ENCODE data around the gene SPEM2.

Gene SPEM2

DNA sequence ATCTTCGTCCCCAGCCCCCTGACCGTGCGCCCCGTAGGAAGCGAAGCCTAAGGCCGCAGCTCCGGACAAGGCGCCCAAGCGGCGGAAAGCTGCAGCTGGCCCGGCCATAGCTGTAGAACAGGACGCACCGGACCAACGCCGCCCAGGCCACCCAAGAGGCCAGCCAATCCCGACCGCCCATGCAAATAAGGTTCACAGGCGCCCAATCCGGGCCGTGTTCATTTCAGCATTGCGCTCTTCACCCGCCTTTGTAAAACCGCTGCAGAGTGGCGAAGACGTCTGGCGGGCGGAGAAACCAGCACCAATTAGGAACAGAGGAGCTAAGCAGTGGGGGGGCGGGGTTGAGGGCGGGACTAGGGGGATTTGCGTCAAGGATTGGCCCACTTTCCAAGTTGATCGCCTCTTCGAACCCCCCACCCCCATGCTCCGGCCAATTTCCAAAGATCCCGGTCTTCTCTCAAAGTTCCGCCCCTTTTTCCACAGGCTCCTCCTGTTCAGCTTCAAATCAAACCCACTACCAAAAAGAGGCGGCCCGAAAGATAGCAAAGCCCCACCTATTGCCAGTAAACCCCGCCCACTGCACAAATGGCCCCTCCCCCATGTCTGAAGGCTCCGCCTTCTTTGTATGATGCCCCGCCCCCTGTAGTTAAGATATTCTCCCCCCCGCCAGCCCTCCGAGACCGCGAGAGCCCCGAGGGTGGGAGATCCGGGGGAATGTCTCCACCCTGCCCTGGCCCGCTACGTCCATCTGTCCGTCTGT is 21.3 kb upstream of the SPEM2 start, which contains the start of gene TMEM256:
Gene TMEM256, minus strand, starts transcription at position 121 of the 760 bp plus-strand sequence. Its CDS starts 13 bp downstream, at position 108.
- DNase-seq, result peak; percentile 96 to 97

DNA sequence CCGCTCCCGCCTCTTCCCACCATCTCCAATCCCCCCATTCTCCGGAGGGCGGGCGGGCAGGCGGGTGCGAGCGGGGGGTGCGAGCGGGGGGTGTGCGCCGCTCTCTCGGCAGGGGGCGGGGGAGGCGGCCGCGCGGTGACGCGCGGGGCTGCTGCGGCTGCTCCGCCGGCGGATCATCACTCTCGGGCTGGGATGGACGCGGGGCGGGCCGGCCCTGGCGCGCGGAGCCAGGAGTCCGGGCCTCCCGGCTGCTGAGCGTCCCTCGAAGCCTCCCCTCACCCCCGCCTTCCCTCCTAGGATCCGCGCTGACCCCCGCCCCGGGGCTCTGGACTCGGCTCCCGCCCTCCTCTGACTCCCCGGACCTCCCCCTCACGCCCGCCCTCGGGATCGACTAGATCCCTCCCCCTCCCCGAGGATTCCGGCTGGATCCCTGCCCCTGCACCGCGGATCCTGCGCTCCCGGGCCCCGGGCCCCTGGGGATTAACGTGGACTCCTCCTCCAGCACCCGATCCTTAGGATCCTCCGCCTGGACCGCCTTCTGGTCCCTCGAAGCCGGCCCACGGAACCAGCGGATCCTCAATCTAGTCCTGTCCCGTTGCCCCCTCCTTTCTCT is 20.6 kb upstream of the SPEM2 start:
- DNase-seq, result peak; percentile 56 to 63

DNA sequence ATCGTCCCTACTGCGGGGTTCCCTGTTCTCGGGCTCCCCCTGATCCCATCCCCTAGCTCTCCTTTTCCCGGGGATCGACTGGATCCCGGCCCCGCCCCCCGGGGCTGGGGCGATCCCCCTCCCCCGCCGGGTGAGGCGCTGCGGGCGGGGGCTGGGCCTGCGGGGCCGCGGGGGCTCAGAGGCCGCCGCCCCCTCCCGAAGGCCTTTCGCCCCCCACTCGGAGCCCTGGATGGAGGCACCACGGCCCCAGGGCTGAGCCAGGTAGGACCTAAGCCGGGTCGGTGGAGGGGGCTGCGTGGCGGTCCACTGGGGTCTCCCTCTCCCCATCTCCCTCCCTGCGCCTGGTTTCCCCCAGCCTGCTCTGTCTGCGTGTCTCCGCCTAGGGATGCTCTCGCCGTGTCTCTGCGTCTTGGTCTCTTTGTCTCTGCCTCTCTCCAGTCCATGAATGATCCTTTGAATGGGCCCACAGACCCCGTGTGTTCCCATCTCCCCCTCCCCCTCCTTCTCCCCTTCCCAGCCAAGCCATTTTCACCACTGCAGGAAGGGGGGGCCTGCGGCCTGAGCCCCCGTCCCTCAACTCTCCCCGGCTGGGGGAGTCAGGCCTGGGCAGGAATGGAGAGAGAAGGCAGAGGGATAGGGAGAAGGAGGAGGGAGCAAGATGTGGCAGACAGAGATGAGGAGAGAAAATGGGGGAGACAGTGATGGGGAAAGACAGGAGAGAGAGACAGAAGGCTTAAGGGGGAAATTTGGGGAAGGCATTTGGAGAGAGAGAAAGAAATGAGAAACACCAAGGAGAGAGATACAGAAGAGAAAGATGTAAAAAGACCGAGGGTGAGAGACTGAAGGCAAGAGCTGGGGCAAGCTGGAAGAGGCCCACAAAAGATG is 19.8 kb upstream of the SPEM2 start:
- DNase-seq, result no peak

DNA sequence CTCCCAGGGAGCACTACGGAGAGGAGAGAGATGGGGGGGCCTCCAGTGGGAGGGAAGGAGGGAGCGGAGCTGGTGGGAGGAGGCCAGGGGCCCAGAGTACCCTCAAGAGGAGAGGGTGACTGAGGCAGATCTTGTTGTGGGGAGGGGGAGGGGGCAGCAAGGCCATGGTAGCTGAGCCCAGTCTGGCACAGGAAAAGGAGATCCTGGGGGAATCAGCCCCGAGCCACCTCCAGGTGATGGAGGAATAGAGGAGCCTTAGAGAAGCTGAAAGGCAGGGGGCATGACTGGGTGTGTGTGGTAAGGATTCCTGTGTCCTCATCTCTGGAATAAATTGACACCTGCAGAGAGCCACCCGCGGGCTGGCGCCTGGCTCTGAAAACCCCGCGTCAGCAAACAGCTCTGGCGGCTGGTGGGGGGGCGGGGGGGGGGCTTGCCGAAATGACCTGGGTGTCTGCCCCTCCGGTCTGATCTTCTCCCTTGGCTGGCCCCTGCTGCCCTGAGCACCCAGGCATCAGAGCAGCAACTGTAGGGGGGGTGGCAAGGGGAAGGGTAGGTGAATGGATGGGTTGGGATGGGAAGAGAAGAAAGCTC is 19.1 kb upstream of the SPEM2 start:
- no peak for DNase-seq

DNA sequence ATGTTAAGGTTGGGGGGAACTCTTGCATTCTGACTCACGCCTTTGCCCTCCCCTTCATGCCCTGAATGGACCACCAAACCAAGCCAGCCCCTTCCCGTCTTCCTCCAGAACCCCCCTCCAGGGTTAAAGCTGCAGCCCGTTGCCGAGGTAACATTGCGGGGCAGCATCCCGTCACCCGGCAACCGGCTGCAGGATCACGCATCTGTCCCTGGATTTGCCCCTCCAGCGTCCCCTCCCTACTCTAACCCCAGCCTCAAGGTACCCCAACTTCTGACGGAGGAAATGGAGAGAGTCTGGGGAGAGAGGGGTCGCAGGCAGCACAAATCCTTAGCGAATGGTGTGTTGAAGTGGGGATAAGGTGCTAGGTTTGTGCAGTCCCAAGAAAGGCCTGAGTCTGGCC is 18.3 kb upstream of the SPEM2 start:
- no peak for DNase-seq

DNA sequence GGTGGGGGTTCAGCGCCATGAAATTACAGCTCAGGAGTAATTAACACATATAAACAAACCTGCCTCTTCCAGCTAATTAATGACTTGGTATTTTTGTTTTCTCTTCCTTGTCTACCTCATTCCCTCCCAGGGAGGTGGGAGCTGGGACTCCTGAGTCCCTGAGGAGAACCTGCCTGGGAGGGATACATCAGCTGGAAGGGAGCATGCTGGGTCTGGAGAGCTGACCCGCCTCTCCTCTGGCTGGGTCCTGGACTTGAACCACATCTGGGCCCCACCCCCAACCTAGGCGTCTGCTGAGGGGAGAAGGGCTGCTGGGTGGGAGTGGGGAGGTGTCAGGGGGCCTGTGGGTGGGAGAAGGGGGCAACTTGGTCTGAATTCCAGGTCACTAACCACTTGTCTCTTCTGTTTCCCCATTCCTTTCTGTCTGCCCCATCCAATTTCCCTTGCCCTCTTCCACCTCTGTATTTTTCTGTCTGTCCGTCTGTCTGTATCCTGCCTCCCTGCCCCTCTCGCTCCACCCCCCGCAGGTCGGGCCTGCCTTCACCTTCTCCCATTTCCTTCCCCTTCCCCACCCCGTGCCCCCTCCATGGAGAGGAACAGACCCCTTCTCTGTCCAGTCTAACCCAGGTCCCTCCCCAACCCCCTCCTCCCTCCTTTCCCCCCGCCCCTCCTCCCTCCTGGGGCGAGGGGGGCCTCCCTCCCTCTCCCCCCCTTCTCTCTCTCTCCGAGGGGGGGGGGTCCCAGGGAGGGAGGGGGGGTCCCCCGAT is 17.7 kb upstream of the SPEM2 start, which contains the start of gene NLGN2:
Gene NLGN2, plus strand, starts transcription at position 361 of the 767 bp plus-strand sequence. CDS start 411 bp downstream, outside the sequence.
- DNase-seq, result no peak

DNA sequence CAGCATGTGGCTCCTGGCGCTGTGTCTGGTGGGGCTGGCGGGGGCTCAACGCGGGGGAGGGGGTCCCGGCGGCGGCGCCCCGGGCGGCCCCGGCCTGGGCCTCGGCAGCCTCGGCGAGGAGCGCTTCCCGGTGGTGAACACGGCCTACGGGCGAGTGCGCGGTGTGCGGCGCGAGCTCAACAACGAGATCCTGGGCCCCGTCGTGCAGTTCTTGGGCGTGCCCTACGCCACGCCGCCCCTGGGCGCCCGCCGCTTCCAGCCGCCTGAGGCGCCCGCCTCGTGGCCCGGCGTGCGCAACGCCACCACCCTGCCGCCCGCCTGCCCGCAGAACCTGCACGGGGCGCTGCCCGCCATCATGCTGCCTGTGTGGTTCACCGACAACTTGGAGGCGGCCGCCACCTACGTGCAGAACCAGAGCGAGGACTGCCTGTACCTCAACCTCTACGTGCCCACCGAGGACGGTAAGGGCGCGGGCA is 17.1 kb upstream of the SPEM2 start:
- no peak for DNase-seq

DNA sequence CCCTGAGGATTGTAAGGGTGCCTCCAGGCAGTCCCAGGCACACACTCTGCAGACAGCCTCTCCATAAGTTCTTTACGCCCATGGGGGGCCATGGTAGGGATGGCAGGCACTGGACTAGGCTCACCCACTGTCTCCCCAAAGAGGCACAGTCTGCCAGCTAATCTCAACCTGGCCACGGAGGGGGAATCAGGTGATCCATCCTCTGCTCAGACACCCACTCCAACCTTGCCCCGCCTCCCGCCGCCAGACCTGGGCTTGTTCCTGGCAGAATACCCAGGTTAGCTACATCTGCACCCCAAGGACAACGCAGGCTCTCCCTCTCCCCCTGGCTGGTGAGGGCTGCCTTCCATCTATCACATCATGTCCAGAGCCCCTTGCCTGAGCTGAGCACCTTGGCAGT is 16.6 kb upstream of the SPEM2 start:
- DNase-seq, result no peak

DNA sequence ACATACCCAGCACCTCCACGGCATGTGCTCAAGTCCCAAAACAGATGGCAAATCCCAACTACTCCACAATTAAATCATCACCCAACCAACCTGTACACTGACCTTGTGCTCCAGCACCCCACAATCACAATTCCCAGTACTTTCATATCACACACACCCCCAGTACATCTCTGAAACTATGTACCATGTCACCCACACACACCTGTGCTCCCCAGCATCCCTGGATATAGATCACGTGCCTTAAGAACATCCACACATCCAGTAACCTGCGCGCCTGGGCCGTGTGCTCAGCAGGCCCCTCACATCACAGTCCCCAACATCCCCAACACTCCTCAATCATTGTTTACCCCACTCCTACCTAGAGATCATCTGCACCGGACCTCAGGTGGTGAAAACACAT is 15.7 kb upstream of the SPEM2 start:
- DNase-seq, result no peak

DNA sequence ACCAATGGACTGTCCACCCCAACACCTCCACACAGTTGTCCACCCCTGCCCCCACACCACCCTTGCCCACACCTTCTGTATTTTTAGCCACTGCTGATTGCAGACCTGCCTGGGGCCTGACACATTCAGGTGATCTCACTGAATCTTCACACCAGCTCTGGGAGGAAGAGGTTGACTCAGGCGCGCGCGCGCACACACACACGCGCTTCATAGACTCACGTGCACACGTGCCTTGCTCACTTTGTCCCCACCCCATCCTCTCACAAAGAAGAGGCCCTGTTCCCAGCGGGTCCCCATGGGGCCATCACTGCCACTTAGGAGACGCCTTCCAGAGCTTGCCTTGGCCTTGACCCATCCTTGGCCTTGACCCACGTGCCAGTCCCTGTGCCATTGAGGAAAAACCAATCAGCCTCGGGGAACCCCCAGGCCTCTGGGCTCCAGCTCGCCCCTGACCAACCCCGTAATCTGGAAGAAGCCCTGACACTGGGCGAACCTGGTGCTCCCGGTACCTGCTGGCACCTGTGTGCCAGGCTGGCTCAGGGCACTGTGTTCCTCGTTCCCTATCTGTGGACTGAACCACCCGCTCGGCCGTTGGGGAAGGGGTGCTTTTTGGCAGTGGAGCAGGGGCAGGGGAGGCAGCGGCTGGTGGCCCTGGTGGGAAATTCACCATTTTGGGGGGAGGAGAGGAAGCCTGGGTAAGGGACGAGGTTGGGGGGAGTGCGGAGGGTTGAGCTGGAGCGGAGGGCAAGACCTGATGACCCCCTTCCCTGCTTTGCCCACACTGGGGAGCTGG is 14.6 kb upstream of the SPEM2 start:
- no peak for DNase-seq

DNA sequence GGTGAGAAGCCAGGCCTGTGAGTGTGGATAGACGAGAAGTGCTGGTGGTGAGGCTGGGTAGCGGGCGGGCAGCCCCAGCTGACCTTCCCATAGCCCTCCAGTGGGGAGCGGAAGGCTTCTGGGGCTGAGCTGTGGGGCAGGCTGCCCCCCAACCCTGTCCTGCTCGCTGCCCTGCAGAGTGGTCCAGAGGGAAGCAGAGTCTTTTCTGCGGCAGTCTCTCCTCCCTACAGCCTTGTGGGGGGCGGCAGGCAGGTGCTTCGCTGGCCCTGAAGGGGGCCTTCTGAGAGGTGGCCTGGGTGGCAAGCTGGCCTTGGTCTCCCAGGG is 14.0 kb upstream of the SPEM2 start:
- no peak for DNase-seq

DNA sequence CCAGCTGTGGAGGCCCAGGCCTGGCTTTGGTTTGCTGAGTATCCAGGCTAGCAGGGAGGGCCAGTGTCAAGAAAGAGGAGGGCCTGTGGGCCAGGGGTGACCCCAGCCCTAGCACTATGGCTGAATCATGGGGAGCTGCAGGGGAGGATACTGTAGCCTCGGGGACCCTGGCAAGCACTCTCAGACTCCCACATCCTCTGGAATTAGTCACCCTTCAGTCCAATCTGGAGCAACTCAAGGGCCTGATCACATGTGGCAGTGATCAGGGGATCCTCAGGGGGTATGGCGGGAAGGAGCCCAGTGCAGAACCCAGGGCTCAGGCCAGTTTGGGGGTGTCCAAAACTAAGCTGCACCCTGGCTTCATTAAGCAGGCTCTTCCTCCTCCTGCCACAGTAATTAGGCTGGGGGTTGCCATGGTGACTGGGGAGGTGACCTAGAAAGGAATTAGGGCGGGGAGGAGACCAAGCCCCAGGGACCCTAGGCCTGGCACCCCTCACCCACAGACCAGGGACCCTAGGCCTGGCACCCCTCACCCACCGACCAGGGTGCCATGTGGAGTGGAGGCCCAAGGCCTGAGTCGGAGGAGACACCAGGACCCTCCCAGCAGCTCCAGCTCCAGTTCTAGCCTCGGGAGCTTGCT is 11.9 kb upstream of the SPEM2 start:
- no peak for DNase-seq

DNA sequence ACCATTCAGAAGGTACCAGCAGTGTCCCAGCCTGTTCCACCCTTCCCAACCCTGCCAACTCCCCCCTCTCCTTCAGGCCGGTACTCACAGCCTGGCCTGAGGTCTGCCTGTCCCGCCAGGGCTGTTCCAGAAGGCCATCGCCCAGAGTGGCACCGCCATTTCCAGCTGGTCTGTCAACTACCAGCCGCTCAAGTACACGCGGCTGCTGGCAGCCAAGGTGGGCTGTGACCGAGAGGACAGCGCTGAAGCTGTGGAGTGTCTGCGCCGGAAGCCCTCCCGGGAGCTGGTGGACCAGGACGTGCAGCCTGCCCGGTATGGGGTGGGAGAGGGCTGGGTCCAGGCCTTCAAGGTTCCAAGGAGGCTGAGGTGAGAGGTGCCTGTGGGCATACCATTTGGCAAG is 10.6 kb upstream of the SPEM2 start:
- no peak for DNase-seq

DNA sequence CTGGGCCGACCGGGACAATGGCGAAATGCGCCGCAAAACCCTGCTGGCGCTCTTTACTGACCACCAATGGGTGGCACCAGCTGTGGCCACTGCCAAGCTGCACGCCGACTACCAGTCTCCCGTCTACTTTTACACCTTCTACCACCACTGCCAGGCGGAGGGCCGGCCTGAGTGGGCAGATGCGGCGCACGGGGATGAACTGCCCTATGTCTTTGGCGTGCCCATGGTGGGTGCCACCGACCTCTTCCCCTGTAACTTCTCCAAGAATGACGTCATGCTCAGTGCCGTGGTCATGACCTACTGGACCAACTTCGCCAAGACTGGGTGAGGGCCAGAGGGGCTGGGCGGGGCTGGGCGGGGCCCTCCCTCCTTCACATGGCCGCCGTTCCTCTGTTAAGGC is 9.6 kb upstream of the SPEM2 start:
- no peak for DNase-seq

DNA sequence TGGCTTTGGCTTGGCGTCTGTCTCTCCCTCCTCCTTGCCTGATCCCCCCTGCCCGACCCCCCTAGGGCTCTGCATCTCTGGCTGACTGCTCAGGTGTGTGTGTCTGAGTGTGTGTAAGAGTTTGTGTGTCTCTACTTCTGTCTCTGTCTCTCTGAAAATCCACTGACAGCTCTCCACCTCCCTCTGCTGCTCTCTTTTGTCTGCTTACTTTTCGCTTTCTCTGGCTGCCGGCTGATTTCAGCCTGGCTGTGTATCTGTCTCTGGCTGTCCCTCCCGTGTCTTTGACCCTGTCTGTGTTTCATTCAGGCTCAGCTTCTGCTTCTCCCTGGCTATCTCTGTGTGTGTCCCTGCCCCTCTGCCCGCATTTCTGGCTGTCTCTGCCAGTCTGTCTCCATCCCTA is 9.1 kb upstream of the SPEM2 start:
- DNase-seq, result no peak

DNA sequence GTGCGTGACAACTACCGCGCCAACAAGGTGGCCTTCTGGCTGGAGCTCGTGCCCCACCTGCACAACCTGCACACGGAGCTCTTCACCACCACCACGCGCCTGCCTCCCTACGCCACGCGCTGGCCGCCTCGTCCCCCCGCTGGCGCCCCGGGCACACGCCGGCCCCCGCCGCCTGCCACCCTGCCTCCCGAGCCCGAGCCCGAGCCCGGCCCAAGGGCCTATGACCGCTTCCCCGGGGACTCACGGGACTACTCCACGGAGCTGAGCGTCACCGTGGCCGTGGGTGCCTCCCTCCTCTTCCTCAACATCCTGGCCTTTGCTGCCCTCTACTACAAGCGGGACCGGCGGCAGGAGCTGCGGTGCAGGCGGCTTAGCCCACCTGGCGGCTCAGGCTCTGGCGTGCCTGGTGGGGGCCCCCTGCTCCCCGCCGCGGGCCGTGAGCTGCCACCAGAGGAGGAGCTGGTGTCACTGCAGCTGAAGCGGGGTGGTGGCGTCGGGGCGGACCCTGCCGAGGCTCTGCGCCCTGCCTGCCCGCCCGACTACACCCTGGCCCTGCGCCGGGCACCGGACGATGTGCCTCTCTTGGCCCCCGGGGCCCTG is 8.3 kb upstream of the SPEM2 start:
- DNase-seq, result no peak

DNA sequence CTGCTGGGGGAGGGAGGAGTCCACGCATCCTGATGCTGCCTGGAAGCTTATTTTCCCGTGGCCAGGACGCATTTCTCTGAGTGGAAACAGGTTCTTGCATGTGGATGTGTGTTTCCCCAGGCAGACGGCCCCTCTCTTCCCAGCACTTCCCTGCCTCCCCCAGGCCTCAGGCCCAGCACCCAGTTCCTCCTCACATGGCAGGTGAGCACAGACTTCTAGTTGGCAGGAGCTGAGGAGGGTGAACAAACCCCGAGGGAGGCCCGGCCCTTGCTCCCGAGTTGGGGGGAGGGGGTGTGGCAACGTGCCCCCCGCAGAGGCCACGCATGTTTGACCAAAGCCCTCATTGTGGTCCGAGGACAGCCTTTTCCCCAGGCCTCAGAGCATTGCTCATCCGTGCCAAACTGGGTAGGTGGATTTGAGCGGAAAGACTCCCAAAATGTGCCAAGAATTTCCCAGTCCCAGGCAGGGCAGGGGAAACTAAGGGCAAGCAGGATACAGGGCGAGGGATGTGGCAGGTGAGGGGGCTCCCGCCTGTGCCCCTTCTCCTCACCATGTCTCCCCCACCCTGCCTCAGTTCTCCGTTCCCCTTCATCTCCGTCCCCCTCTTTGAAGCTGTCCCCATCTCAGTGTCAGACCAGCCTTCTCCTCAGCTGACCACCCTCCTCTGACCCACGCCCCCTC is 6.8 kb upstream of the SPEM2 start:
- no peak for DNase-seq

DNA sequence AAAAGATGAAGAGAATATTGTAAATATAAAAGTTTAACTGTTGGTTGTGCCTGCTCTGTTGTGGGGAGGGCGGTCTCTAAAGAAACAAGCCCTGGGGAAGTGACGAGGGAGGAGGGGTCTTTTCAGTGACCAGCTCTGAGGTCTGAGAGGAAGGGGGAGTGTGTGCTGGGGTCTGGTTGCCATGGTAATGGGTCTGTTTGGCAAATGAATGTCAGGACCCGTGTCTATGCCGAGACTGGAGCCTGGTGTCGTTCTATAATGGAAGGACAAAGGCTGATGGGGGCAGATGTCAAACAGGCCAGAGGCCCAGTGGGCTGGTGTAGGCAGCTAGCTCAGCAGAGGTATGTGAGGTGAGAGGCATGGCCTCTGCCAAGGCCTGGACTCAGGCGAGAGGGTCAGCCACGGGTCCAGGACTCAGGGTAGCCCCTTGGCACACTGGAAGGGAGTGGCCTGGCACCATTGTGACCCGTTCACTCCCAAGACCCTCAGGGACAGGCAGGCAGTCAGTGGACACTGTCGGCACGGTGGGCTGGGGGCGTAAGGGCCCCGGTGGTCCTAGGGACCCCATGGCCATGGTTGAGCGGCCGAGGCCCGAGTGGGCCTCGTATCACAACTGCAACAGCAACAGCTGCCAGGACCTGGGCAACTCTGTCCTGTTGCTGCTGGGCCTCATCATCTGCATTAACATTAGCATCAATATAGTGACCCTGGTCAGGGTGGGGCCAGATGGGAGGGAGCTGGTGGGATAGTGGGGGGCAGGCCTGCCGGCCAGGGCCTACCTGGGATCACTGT is 5.4 kb upstream of the SPEM2 start, which contains the start of gene SPEM1:
Gene SPEM1, plus strand, starts transcription at position 506 of the 792 bp plus-strand sequence. Its CDS starts 61 bp downstream, at position 567.
- DNase-seq, result no peak

DNA sequence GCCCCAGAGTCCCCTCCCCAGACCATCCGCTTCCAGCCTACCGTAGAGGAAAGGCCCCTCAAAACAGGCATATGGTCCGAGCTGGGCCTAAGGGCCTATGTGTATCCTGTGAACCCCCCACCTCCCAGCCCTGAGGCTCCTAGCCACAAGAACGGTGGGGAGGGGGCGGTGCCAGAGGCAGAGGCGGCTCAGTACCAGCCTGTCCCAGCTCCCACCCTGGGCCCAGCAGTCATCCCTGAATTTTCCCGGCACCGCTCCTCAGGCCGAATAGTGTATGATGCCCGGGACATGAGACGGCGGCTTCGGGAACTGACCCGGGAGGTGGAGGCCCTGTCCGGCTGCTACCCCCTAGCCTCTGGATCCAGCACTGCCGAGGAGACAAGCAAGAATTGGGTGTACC is 4.2 kb upstream of the SPEM2 start:
- no peak for DNase-seq

All from activated CD4-positive, alpha-beta T cell treated with anti-CD3 and anti-CD28 coated beads, Interleukin-2, amount 50 U/mL, for 4 hours (primary cell).